Parathyroid adenoma (tissue), 2 donors: ENCODE results near the gene CLBA1.

Experiments
- H2AFZ ChIP-seq: fragments of 300-600 bp; sonication (generic); one replicate; pipeline ENCODE4 v1.7.0; 2017; ENCODE audit warnings: antibody characterized with exemption, mild to moderate bottlenecking
- H3K27ac ChIP-seq: fragments of 300-600 bp; sonication (generic); one replicate; pipeline ENCODE4 v1.7.0; 2017
- H3K27me3 ChIP-seq: fragments of 300-600 bp; sonication (generic); one replicate; pipeline ENCODE4 v1.7.0; 2017; ENCODE audit warnings: low read length; ENCODE audit not compliant: control insufficient read depth, insufficient read depth
- H3K36me3 ChIP-seq: fragments of 300-600 bp; sonication (generic); one replicate; pipeline ENCODE4 v1.7.0; 2017; ENCODE audit warnings: low read length; ENCODE audit not compliant: control insufficient read depth, insufficient read depth
- H3K4me1 ChIP-seq: fragments of 300-600 bp; sonication (generic); one replicate; pipeline ENCODE4 v1.7.0; 2017; ENCODE audit warnings: control low read depth
- H3K4me2 ChIP-seq: fragments of 300-600 bp; sonication (generic); one replicate; pipeline ENCODE4 v1.7.0; 2017; ENCODE audit warnings: low read length
- H3K4me3 ChIP-seq: fragments of 300-600 bp; sonication (generic); one replicate; pipeline ENCODE4 v1.7.0; 2017; ENCODE audit warnings: low read depth, low read length
- H3K79me2 ChIP-seq: fragments of 300-600 bp; sonication (generic); one replicate; pipeline ENCODE4 v1.7.0; 2017; ENCODE audit warnings: control low read depth
- H3K9ac ChIP-seq: fragments of 300-600 bp; sonication (generic); one replicate; pipeline ENCODE4 v1.7.0; 2017; ENCODE audit warnings: mild to moderate bottlenecking
- H3K9me3 ChIP-seq: fragments of 300-600 bp; sonication (generic); one replicate; pipeline ENCODE4 v1.7.0; 2017; ENCODE audit warnings: low read length; ENCODE audit not compliant: control insufficient read depth
- CTCF ChIP-seq: fragments of 300-600 bp; sonication (generic); IDR thresholded peaks from one replicate; pipeline ENCODE4 v1.7.0; 2017; ENCODE audit warnings: antibody characterized with exemption, mild to moderate bottlenecking
- donor health status: primary hyperparathyroidism.

Gene CLBA1

GRCh38 chr14:105041841-105042765 is 56.5 kb downstream of the CLBA1 start:
- H3K9ac ChIP-seq = no peak overlapping the region
- H3K9me3 ChIP-seq = no peaks in the 10 kb centered on the region
- H3K36me3 ChIP-seq = no peaks in the 10 kb centered on the region
- H3K4me1 ChIP-seq = no peaks in the 10 kb centered on the region
- no peaks in the 10 kb centered on the region for H3K79me2 ChIP-seq
- H3K27ac ChIP-seq = no peak overlapping the region
- TF ChIP-seq CTCF = no peak
- H3K4me2 ChIP-seq = no peak overlapping the region
- no peak overlapping the region for H3K4me3 ChIP-seq
- no peaks in the 10 kb centered on the region for H3K27me3 ChIP-seq
- no peak overlapping the region for H2AFZ ChIP-seq

- no peaks in the 10 kb centered on the region for H3K36me3 ChIP-seq
- TF ChIP-seq CTCF = no peak
- H3K79me2 ChIP-seq = no peaks in the 10 kb centered on the region
- no peak overlapping the region for H2AFZ ChIP-seq
- H3K27ac ChIP-seq = no peak overlapping the region
- H3K9ac ChIP-seq = no peak overlapping the region
- H3K4me3 ChIP-seq = no peak overlapping the region
- no peaks in the 10 kb centered on the region for H3K4me1 ChIP-seq
- H3K27me3 ChIP-seq = no peaks in the 10 kb centered on the region
- no peaks in the 10 kb centered on the region for H3K9me3 ChIP-seq
- no peak overlapping the region for H3K4me2 ChIP-seq
Measured at GRCh38 chr14:105042813-105043212, 57.2 kb downstream of the CLBA1 start.

- H3K4me3 ChIP-seq = no peak overlapping the region
- no peaks in the 10 kb centered on the region for H3K9me3 ChIP-seq
- no peak overlapping the region for H2AFZ ChIP-seq
- H3K36me3 ChIP-seq = no peaks in the 10 kb centered on the region
- no peak for TF ChIP-seq CTCF
- H3K4me2 ChIP-seq = no peak overlapping the region
- no peaks in the 10 kb centered on the region for H3K79me2 ChIP-seq
- H3K4me1 ChIP-seq = no peaks in the 10 kb centered on the region
- no peak overlapping the region for H3K27ac ChIP-seq
- no peaks in the 10 kb centered on the region for H3K27me3 ChIP-seq
- no peak overlapping the region for H3K9ac ChIP-seq
Measured at GRCh38 chr14:105043641-105044040, 58.1 kb downstream of the CLBA1 start.
